Common myeloid progenitor, CD34-positive (primary cell): ENCODE data around the gene MAS1.

ENCODE experiments used
- CTCF ChIA-PET: fragments of 350-600 bp; sonication (Branson Sonifier 250); formaldehyde crosslinking; loops from one replicate; lab custom pipeline; 2021; ENCODE audit warnings: antibody characterized with exemption; lab: Charles Lee
- POLR2A ChIA-PET: fragments of 350-600 bp; sonication (Branson Sonifier 250); formaldehyde crosslinking; loops from one replicate; lab custom pipeline; 2021; ENCODE audit warnings: antibody characterized with exemption; lab: Charles Lee
- DNase-seq, 3 donors: peaks; one replicate each; pipeline versions ENCODE4 v3.0.0 to v3.0.0-alpha.2; 2013
- H3K27ac ChIP-seq, 2 experiments: 1 replicate in 1 of 2; 2 replicates in 1 of 2; pipeline ENCODE4 v1.7.0; 2013; ENCODE audit warnings: inconsistent platforms in 2 of 2, low read length in 2 of 2, mild to moderate bottlenecking in 2 of 2, low read depth in 1 of 2, moderate library complexity in 1 of 2; ENCODE audit not compliant: severe bottlenecking in 2 of 2, insufficient read depth in 1 of 2, poor library complexity in 1 of 2
- H3K27me3 ChIP-seq, 5 experiments: replicated peaks in 2 of 5; 1 replicate in 3 of 5; 2 replicates in 2 of 5; pipeline versions ENCODE4 v1.6.1 to v1.7.0; 2013; ENCODE audit warnings: low read length in 4 of 5, mild to moderate bottlenecking in 2 of 5, moderate library complexity in 2 of 5, inconsistent platforms in 1 of 5; ENCODE audit not compliant: insufficient read depth in 5 of 5, control insufficient read depth in 4 of 5
- H3K36me3 ChIP-seq, 4 experiments: 1 replicate in 2 of 4; 2 replicates in 2 of 4; pipeline versions ENCODE4 v1.6.1 to v1.7.0; 2013; ENCODE audit warnings: low read length in 3 of 4, control low read depth in 1 of 4, mild to moderate bottlenecking in 1 of 4; ENCODE audit not compliant: control insufficient read depth in 4 of 4, insufficient read depth in 4 of 4
- H3K4me1 ChIP-seq, 4 experiments: 1 replicate in 3 of 4; 2 replicates in 1 of 4; pipeline versions ENCODE4 v1.6.1 to v1.7.1; 2013; ENCODE audit warnings: low read length in 3 of 4, mild to moderate bottlenecking in 3 of 4, control low read depth in 1 of 4, inconsistent platforms in 1 of 4, moderate library complexity in 1 of 4; ENCODE audit not compliant: control insufficient read depth in 4 of 4, insufficient read depth in 4 of 4; ENCODE audit errors: control extremely low read depth in 1 of 4
- H3K4me3 ChIP-seq, 7 experiments: 1 replicate in 4 of 7; 2 replicates in 3 of 7; pipeline versions ENCODE4 v1.5.1 to v1.7.0; 2013; ENCODE audit warnings: mild to moderate bottlenecking in 7 of 7, low read length in 6 of 7, moderate library complexity in 6 of 7, inconsistent platforms in 2 of 7, low read depth in 2 of 7, control low read depth in 1 of 7; ENCODE audit not compliant: insufficient read depth in 4 of 7, control insufficient read depth in 1 of 7; ENCODE audit errors: extremely low read depth in 1 of 7
- H3K9me3 ChIP-seq, 5 experiments: 1 replicate in 4 of 5; 2 replicates in 1 of 5; pipeline versions ENCODE4 v1.6.1 to v1.7.1; 2013; ENCODE audit warnings: low read length in 4 of 5, mild to moderate bottlenecking in 2 of 5, inconsistent platforms in 1 of 5, low read depth in 1 of 5, moderate library complexity in 1 of 5; ENCODE audit not compliant: control insufficient read depth in 4 of 5, insufficient read depth in 2 of 5; ENCODE audit errors: control extremely low read depth in 1 of 5
- WGBS: methylation state at CpG from one replicate; pipeline ENCODE4 v1.1.5; 2013; ENCODE audit not compliant: insufficient coverage; 5-methylcytosine and 5-hydroxymethylcytosine counted together

Gene MAS1

DNA sequence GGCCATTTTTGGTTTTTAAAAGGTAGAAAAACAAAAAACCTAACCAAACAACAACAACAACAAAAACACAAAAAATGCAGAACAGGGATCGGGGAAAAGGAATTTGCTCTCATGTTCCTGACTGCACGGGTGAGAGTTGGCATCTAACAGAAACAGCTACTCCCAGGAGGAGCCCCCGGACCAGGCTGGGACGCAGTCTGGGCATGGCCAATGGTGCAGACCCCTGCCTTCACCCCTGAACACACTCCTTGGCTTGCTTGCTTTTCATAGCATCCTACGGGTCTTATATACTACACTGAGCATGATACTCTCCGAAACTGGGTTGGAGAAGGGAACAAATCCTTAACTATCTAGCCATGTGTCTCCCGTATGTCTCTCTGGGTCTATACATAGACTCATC lies 587 bp upstream of the MAS1 start:
- no peak overlapping the region for H3K27ac ChIP-seq
- peaks cover 3 to 83% (median 29%) of the 10 kb centered on the region in 5 experiments for H3K27me3 ChIP-seq
- H3K36me3 ChIP-seq: no peaks in the 10 kb centered on the region
- no peak overlapping the region for H3K4me3 ChIP-seq
- 91% methylated on average over 6 of the region's 7 CpGs for WGBS
- POLR2A ChIA-PET: no interaction called here
- no peaks in the 10 kb centered on the region for H3K4me1 ChIP-seq
- DNase-seq: no peak
- H3K9me3 ChIP-seq: no peaks in the 10 kb centered on the region
- CTCF ChIA-PET: no interaction called here

DNA sequence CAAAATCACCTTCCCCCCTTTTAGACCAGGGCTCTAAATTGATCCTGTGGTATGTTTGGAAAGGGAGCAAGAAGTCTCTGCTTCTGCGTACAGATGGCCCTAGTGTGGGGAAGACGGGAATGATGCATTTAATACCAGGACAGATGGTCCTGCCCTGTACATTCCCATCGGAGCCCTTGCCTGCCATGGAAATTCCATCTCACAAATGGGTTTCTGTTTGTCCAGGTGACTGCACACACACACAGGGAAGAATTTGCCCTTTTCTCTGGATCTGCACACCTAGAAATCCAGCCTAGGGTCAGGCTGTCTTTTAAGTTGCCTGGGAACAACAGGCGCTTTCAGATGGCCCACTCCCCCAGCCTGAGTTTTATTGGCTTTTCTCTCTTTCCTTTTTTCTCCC lies 1.3 kb downstream of the MAS1 start:
- CTCF ChIA-PET: no interaction called here

DNA sequence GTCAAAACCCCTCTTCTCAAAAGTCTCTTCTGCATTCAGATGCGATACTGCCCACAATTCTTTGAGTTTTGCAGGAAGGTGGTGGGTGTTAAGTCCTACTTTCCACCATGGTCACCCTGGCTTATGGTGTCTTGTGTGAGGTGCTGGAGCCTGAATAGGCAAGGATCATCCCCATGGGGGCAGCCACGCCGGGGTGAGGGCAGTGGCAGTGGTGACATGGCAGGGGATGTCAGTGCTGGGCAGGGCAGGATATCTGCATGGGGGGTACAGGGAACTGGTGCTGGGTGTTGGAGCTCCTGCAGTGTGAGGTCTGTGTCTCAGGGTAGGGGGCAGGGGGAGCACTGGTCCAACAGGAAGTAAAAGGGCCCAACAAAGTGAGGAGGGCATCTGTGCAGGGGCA lies 2.3 kb downstream of the MAS1 start:
- Histone ChIP-seq H3K9me3 (no peaks in the 10 kb centered on the region), H3K27ac (no peak overlapping the region), H3K36me3 (no peaks in the 10 kb centered on the region), H3K27me3 (peaks cover 0 to 63% (median 25%) of the 10 kb centered on the region in 5 experiments), H3K4me1 (no peaks in the 10 kb centered on the region), H3K4me3 (no peak overlapping the region)
- POLR2A ChIA-PET: no interaction called here
- CTCF ChIA-PET: no interaction called here
- no CpG with 5 or more reads among the region's 3 CpGs for WGBS
- no peak for DNase-seq

More for the DNA sequence above, 1.3 kb downstream of the MAS1 start:
- Histone ChIP-seq H3K27ac (no peak overlapping the region), H3K9me3 (no peaks in the 10 kb centered on the region), H3K27me3 (peaks cover 0 to 73% (median 25%) of the 10 kb centered on the region in 5 experiments), H3K4me3 (no peak overlapping the region), H3K4me1 (no peaks in the 10 kb centered on the region), H3K36me3 (no peaks in the 10 kb centered on the region)
- 95% methylated on average over 2 of the region's 4 CpGs for WGBS
- POLR2A ChIA-PET: no interaction called here
- no peak for DNase-seq

DNA sequence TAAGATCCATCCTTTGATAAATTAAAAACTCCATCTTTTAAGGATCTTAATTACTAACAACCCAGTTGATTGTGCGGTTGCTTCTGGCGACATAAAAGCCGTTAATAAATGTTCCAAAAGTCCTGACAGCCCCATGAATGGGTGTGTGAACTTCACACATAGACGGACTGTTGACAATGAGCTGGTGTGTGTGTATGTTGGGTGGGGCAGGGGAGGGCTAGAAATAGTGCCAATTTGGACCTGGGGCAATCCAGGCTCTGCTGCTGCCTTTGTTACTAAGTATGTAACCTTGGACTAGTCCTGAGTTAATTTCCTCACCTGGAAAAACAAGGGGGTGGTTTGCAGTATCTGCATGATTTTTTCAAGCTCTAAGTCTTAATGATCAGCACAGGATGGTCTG lies 4.2 kb downstream of the MAS1 start:
- ChIA-PET POLR2A (no interaction called here), CTCF (no interaction called here)
- DNase-seq: no peak
- no peaks in the 10 kb centered on the region for H3K36me3 ChIP-seq
- H3K4me3 ChIP-seq: no peak overlapping the region
- no peak overlapping the region for H3K27ac ChIP-seq
- 89% methylated on average over 4 of the region's 4 CpGs for WGBS
- no peaks in the 10 kb centered on the region for H3K4me1 ChIP-seq
- no peaks in the 10 kb centered on the region for H3K9me3 ChIP-seq
- peaks cover 0 to 52% (median 17%) of the 10 kb centered on the region in 5 experiments for H3K27me3 ChIP-seq

DNA sequence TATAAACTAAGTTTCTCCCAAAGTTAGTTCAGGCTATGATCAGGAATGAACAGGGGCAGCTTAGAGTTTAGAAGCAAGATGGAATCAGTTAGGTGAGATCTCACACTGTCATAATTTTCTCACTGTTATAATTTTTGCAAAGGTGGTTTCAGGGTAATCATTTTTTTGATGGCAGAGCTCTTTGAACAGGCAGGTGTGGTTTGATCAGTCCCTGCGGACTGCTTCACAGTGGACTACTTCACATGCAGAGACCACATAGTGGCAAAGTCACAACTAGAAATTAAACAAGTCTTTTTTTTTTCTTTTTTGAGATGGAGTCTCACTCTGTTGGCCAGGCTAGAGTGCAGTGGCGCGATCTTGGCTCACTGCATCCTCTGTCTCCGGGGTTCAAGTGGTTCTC lies 6.8 kb downstream of the MAS1 start:
- Histone ChIP-seq H3K4me3 (no peak overlapping the region), H3K36me3 (no peaks in the 10 kb centered on the region), H3K27me3 (peaks cover 0 to 31% (median 13%) of the 10 kb centered on the region in 5 experiments), H3K4me1 (no peaks in the 10 kb centered on the region), H3K9me3 (no peaks in the 10 kb centered on the region), H3K27ac (no peak overlapping the region)
- no peak for DNase-seq
- ChIA-PET POLR2A (no interaction called here), CTCF (no interaction called here)
- 96% methylated on average over 4 of the region's 4 CpGs for WGBS

DNA sequence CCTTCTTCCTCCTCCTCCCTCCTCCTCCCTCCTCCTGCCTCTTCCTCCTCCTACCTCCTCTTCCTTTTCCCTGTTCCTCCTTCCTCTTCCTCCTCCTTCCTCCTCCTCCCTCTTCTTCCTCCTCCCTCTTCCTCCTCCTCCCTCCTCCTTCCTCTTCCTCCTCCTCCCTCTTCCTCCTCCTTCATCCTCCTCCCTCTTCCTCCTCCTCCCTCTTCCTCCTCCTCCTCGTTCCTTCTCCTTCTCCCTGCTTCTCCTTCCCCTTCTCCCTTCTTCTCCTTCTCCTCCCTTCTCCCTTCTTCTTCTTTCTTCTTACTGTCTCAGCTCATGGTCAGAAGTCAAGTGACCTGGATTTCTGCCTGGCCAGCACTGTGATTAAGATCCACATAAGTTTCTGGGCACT lies 7.7 kb downstream of the MAS1 start:
- no peak overlapping the region for H3K4me3 ChIP-seq
- H3K9me3 ChIP-seq: no peaks in the 10 kb centered on the region
- POLR2A ChIA-PET: no interaction called here
- CTCF ChIA-PET: no interaction called here
- no peak overlapping the region for H3K27ac ChIP-seq
- H3K27me3 ChIP-seq: peaks cover 0 to 29% (median 12%) of the 10 kb centered on the region in 5 experiments
- H3K4me1 ChIP-seq: no peaks in the 10 kb centered on the region
- no peaks in the 10 kb centered on the region for H3K36me3 ChIP-seq
- 86% methylated on average over 1 of the region's 1 CpG for WGBS
- no peak for DNase-seq

DNA sequence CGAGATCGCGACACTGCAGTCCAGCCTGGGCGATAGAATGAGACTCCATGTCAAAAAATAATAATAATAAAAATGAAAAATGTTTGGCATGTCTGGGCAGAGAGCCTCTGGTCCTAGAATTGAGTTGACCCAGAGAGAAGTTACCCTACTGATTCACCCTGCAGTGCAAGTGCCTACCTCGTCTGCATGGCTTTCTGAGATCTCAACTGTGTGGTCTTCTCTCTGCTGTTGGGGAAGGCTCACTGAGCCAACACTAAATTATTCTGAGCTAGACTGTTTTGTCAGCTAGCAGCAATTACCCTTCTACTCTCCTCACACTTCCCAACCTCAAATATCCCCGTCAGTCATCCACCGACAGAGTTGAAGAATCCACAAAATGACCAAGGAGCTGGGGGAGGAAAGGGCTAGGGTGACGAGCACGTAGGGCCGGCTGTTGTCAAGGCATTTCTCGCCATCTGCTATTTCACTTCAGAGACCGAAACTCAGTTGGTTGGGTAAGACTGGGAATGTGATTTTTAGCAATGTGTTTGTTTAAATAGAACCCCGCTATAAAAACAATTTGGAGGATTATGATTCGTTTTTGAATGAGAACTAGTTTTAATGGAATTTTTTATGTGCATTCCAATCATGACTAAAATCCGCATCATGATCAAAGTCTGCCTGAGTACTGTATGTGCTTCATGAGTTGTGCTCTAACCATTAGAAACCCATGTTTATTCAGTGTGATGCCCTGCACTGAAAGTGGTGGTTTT lies 9.4 kb downstream of the MAS1 start:
- DNase-seq: no peak
- no peak overlapping the region for H3K27ac ChIP-seq
- 86% methylated on average over 11 of the region's 15 CpGs for WGBS

More for the DNA sequence above, 9.4 kb downstream of the MAS1 start:
- Histone ChIP-seq H3K36me3 (no peaks in the 10 kb centered on the region), H3K4me3 (no peak overlapping the region), H3K4me1 (no peaks in the 10 kb centered on the region), H3K9me3 (no peaks in the 10 kb centered on the region), H3K27me3 (peaks cover 0 to 28% (median 9%) of the 10 kb centered on the region in 5 experiments)
- ChIA-PET POLR2A (no interaction called here), CTCF (no interaction called here)
